H1 (cell line): Measurements from ENCODE around the gene MMP11.

Source experiments
- CTCF ChIP-seq, 3 experiments: IDR thresholded peaks; 1 replicate in 2 of 3; 2 replicates in 1 of 3; pipeline versions ENCODE4 v1.5.1 to v1.6.1; 2011; ENCODE audit warnings: low read length in 3 of 3, mild to moderate bottlenecking in 3 of 3, inconsistent platforms in 2 of 3, low read depth in 1 of 3, moderate library complexity in 1 of 3; ENCODE audit not compliant: insufficient read depth in 1 of 3; ENCODE audit errors: control extremely low read depth in 1 of 3
- EZH2 ChIP-seq: fragments of 200-600 bp; sonication (generic); IDR thresholded peaks from 2 replicates; pipeline ENCODE4 v1.7.1; 2012; ENCODE audit warnings: low read depth, mild to moderate bottlenecking, moderate library complexity, low read length, inconsistent platforms; ENCODE audit not compliant: severe bottlenecking
- MAX ChIP-seq: IDR thresholded peaks from 2 replicates; pipeline ENCODE4 v1.6.1; 2012; ENCODE audit warnings: inconsistent platforms
- RFX5 ChIP-seq: IDR thresholded peaks from 2 replicates; pipeline ENCODE4 v1.6.1; 2011; ENCODE audit warnings: low read depth, low read length, improper control_type of control experiment, borderline replicate concordance
- SRF ChIP-seq: IDR thresholded peaks from 2 replicates; pipeline ENCODE4 v1.6.1; 2011; ENCODE audit warnings: mild to moderate bottlenecking, low read depth, low read length, moderate library complexity

GRCh38 chr22:23791738-23792645 lies 19.3 kb downstream of the MMP11 start:
- no peak for TF ChIP-seq SRF
- TF ChIP-seq CTCF (IDR thresholded peaks at IDR 0.05; ENCODE audit: control extremely low read depth in 1 of 3, insufficient read depth in 1 of 3, low read depth in 1 of 3, low read length in 3 of 3) = no peak
- TF ChIP-seq RFX5 = no peak
- TF ChIP-seq EZH2 = no peak
- no peak for TF ChIP-seq MAX
